HPDE6-E6E7 (cell line): ENCODE results near the gene PLET1.

Experiments used
- DNase-seq: peaks from one replicate; pipeline ENCODE4 v3.0.0; 2011; ENCODE audit warnings: missing footprints; ENCODE audit errors: extremely low spot score

PLET1 gene

GRCh38 chr11:112260490-112260889 is at the start of gene PLET1:
TSS of gene PLET1 (minus strand) at chr11:112260860. CDS start at chr11:112260589, 271 bp downstream.
- DNase-seq: no peak

- peak; percentile 44 for DNase-seq
Measured at GRCh38 chr11:112310419-112310818, 49.8 kb upstream of the PLET1 start.

GRCh38 chr11:112308651-112309050 is 48.0 kb upstream of the PLET1 start:
- DNase-seq: no peak

GRCh38 chr11:112307616-112308015 is 47.0 kb upstream of the PLET1 start:
- no peak for DNase-seq

GRCh38 chr11:112306230-112306629 is 45.6 kb upstream of the PLET1 start:
- no peak for DNase-seq

GRCh38 chr11:112304914-112305313 is 44.3 kb upstream of the PLET1 start:
- no peak for DNase-seq

GRCh38 chr11:112303616-112304015 is 43.0 kb upstream of the PLET1 start:
- DNase-seq: no peak

GRCh38 chr11:112302226-112302868 is 41.7 kb upstream of the PLET1 start:
- no peak for DNase-seq

- no peak for DNase-seq
Measured at GRCh38 chr11:112300094-112300786, 39.6 kb upstream of the PLET1 start.

GRCh38 chr11:112298535-112298934 is 37.9 kb upstream of the PLET1 start:
- no peak for DNase-seq

GRCh38 chr11:112297248-112297866 is 36.7 kb upstream of the PLET1 start:
- no peak for DNase-seq

- no peak for DNase-seq
Measured at GRCh38 chr11:112296044-112296443, 35.4 kb upstream of the PLET1 start.

GRCh38 chr11:112294688-112295340 is 34.2 kb upstream of the PLET1 start:
- no peak for DNase-seq

- no peak for DNase-seq
Measured at GRCh38 chr11:112293614-112294013, 33.0 kb upstream of the PLET1 start.

- DNase-seq: peak; percentile 71
Measured at GRCh38 chr11:112292785-112293407, 32.2 kb upstream of the PLET1 start.

GRCh38 chr11:112292188-112292587 is 31.5 kb upstream of the PLET1 start:
- no peak for DNase-seq

GRCh38 chr11:112291191-112291590 is 30.5 kb upstream of the PLET1 start:
- DNase-seq: no peak

GRCh38 chr11:112290493-112290850 is 29.8 kb upstream of the PLET1 start:
- no peak for DNase-seq

- DNase-seq: peak; percentile 69
Measured at GRCh38 chr11:112289588-112290492, 29.2 kb upstream of the PLET1 start.

GRCh38 chr11:112288021-112288420 is 27.4 kb upstream of the PLET1 start:
- DNase-seq: no peak

- no peak for DNase-seq
Measured at GRCh38 chr11:112285841-112286311, 25.2 kb upstream of the PLET1 start.
